Endodermal cell (in vitro differentiated cells): ENCODE measurements around the gene SLC41A2. TPM values are rescaled to one million over a fixed set of nuclear protein-coding genes. Genes with fewer than 3 reads are reported as not detected.
"Not testable (repeated sequence)": the region's sequence is repeated elsewhere in the genome, so short reads cannot be mapped to it uniquely, and the experiment has no call there.

Experiments used
- DNase-seq: peaks from one replicate; pipeline ENCODE4 v3.0.0-alpha.2; 2017
- H3K27ac ChIP-seq: 2 replicates; pipeline ENCODE4 v1.5.1; 2013; ENCODE audit warnings: mild to moderate bottlenecking, low read depth, low read length, moderate library complexity
- H3K27me3 ChIP-seq: 2 replicates; pipeline ENCODE4 v1.6.1; 2013; ENCODE audit warnings: mild to moderate bottlenecking, low read length, moderate library complexity; ENCODE audit not compliant: insufficient read depth, control insufficient read depth, poor library complexity, severe bottlenecking
- H3K36me3 ChIP-seq: 2 replicates; pipeline ENCODE4 v1.7.0; 2013; ENCODE audit warnings: mild to moderate bottlenecking, low read length, moderate library complexity; ENCODE audit not compliant: control insufficient read depth, insufficient read depth
- H3K4me1 ChIP-seq: one replicate; pipeline ENCODE4 v1.7.0; 2013; ENCODE audit warnings: low read length; ENCODE audit not compliant: control insufficient read depth, insufficient read depth
- H3K4me3 ChIP-seq: 2 replicates; pipeline ENCODE4 v1.5.1; 2013; ENCODE audit warnings: mild to moderate bottlenecking, low read length, moderate library complexity
- H3K9ac ChIP-seq: 2 replicates; pipeline ENCODE4 v1.6.1; 2013; ENCODE audit warnings: mild to moderate bottlenecking, low read length, moderate library complexity; ENCODE audit not compliant: poor library complexity, severe bottlenecking; ENCODE audit errors: extremely low read depth
- H3K9me3 ChIP-seq: 2 replicates; pipeline ENCODE4 v1.6.1; 2013; ENCODE audit warnings: mild to moderate bottlenecking, low read length, moderate library complexity; ENCODE audit not compliant: control insufficient read depth
- H3K27ac Mint-ChIP-seq: 2 replicates; pipeline ENCODE4 v1.8.0; 2020; ENCODE audit warnings: mixed read lengths
- H3K27me3 Mint-ChIP-seq: 2 replicates; pipeline ENCODE4 v1.8.0; 2021; ENCODE audit warnings: mild to moderate bottlenecking, mixed read lengths; ENCODE audit not compliant: insufficient read depth
- H3K36me3 Mint-ChIP-seq: 2 replicates; pipeline ENCODE4 v1.8.0; 2020; ENCODE audit warnings: low read depth, mixed read lengths
- H3K4me1 Mint-ChIP-seq: 2 replicates; pipeline ENCODE4 v1.8.0; 2020; ENCODE audit warnings: mixed read lengths
- H3K4me3 Mint-ChIP-seq: 2 replicates; pipeline ENCODE4 v1.8.0; 2020; ENCODE audit warnings: mild to moderate bottlenecking, moderate library complexity, mixed read lengths
- H3K9me3 Mint-ChIP-seq: 2 replicates; pipeline ENCODE4 v1.8.0; 2020; ENCODE audit warnings: mild to moderate bottlenecking, mixed read lengths
- CTCF ChIP-seq: fragments of 200-600 bp; sonication (generic); conservative IDR thresholded peaks from 2 replicates; pipeline ENCODE4 v1.5.0; 2021; ENCODE audit warnings: antibody characterized with exemption, mild to moderate bottlenecking
- WGBS, 2 experiments: methylation state at CpG; one replicate each; pipeline versions ENCODE4 v1.1.5 to v1.1.7; 2013; ENCODE audit warnings: missing lambda C conversion rate in 2 of 2, mixed read lengths in 1 of 2; ENCODE audit not compliant: insufficient coverage in 1 of 2, insufficient read length in 1 of 2; 5-methylcytosine and 5-hydroxymethylcytosine counted together
- total RNA-seq, 2 donors: library from RNA; stranded (reverse); fragmentation: NEBNext Ultra II Directional in 1 of 2; extraction: Animal tissue kit (Norgen Biotek cat#: 25700) in 1 of 2; gene quantifications; 2 replicates in 1 of 2; 3 replicates in 1 of 2; pipeline ENCODE4 v1.2.1, GENCODE V29; 2021

The SLC41A2 gene
- total RNA-seq, 2 donors from 2014 or later, result 1.9 to 2.3 TPM

- Mint-ChIP-seq H3K27ac (no peak overlapping the region), H3K4me3 (peak overlapping the region; percentile 75)
Observed at GRCh38 chr12:104985206-104985605, 27.1 kb upstream of the SLC41A2 start.

GRCh38 chr12:104977688-104978087 is 19.6 kb upstream of the SLC41A2 start:
- not testable (repeated sequence) for H3K27me3 Mint-ChIP-seq, H3K36me3 Mint-ChIP-seq, H3K4me3 Mint-ChIP-seq, DNase-seq, H3K36me3 ChIP-seq, H3K4me1 Mint-ChIP-seq, H3K4me3 ChIP-seq, H3K27ac ChIP-seq, H3K9me3 ChIP-seq, H3K4me1 ChIP-seq, H3K27ac Mint-ChIP-seq, H3K27me3 ChIP-seq, H3K9me3 Mint-ChIP-seq, H3K9ac ChIP-seq
- 92 to 93% methylated on average over 11 to 15 of the region's 15 CpGs for WGBS, 2 experiments

More at GRCh38 chr12:104985206-104985605, 27.1 kb upstream of the SLC41A2 start:
- H3K9me3 ChIP-seq, result no peaks in the 10 kb centered on the region
- no peak overlapping the region for H3K9ac ChIP-seq
- no peaks in the 10 kb centered on the region for H3K27me3 ChIP-seq
- H3K27me3 Mint-ChIP-seq, result peaks cover 9% of the 10 kb centered on the region
- H3K27ac ChIP-seq, result no peak overlapping the region
- H3K4me1 Mint-ChIP-seq, result peaks cover 8% of the 10 kb centered on the region
- H3K36me3 ChIP-seq, result peaks cover 21% of the 10 kb centered on the region
- DNase-seq, result no peak
- 83% methylated on average over 4 of the region's 4 CpGs; no CpG with 5 or more reads in 1 of the 2 experiments for WGBS, 2 experiments
- H3K4me3 ChIP-seq, result no peak overlapping the region
- no peak for TF ChIP-seq CTCF
- H3K36me3 Mint-ChIP-seq, result peaks cover 17% of the 10 kb centered on the region
- H3K9me3 Mint-ChIP-seq, result no peaks in the 10 kb centered on the region
- H3K4me1 ChIP-seq, result no peaks in the 10 kb centered on the region

- WGBS, 2 experiments, result 86 to 100% methylated on average over 2 to 8 of the region's 8 CpGs
Observed at GRCh38 chr12:104976703-104977102, 18.6 kb upstream of the SLC41A2 start.

More at GRCh38 chr12:104976703-104977102, 18.6 kb upstream of the SLC41A2 start:
- Histone ChIP-seq H3K9ac (no peak overlapping the region), H3K4me3 (no peak overlapping the region), H3K27me3 (no peaks in the 10 kb centered on the region), H3K9me3 (no peaks in the 10 kb centered on the region), H3K27ac (no peak overlapping the region), H3K36me3 (no peaks in the 10 kb centered on the region), H3K4me1 (no peaks in the 10 kb centered on the region)
- peak; percentile 60 for TF ChIP-seq CTCF
- no peak overlapping the region for H3K27ac Mint-ChIP-seq
- no peaks in the 10 kb centered on the region for H3K4me1 Mint-ChIP-seq
- DNase-seq, result peak; percentile 80
- H3K4me3 Mint-ChIP-seq, result no peak overlapping the region
- no peaks in the 10 kb centered on the region for H3K36me3 Mint-ChIP-seq
- H3K9me3 Mint-ChIP-seq, result no peaks in the 10 kb centered on the region
- no peaks in the 10 kb centered on the region for H3K27me3 Mint-ChIP-seq
